ENCODE results near the gene ZDHHC14. TPM values are rescaled to one million over a fixed set of nuclear protein-coding genes. Genes with fewer than 3 reads are reported as not detected.
A peak's percentile ranks its signal among the peaks of the same experiment; 100 is the strongest.

ZDHHC14 gene
- total RNA-seq, 1 donor = 4.3 TPM

GRCh38 chr6:157594292-157594691 lies 213.3 kb downstream of the ZDHHC14 start:
- no peak for TF ChIP-seq CTCF (IDR thresholded peaks at IDR 0.05; ENCODE audit: insufficient read depth, low read depth, low read length)
- no peak overlapping the region for H3K4me3 ChIP-seq (ENCODE audit: low read depth, low read length)
- no peak for DNase-seq (ENCODE audit: low read depth)

- no peak for DNase-seq (ENCODE audit: low read depth)
- no peak overlapping the region for H3K4me3 ChIP-seq (ENCODE audit: low read depth, low read length)
- no peak for TF ChIP-seq CTCF (IDR thresholded peaks at IDR 0.05; ENCODE audit: insufficient read depth, low read depth, low read length)
Measured at GRCh38 chr6:157595768-157596167, 214.8 kb downstream of the ZDHHC14 start.

GRCh38 chr6:157596461-157596860 lies 215.5 kb downstream of the ZDHHC14 start:
- peak; percentile 44 for DNase-seq (ENCODE audit: low read depth)

GRCh38 chr6:157596886-157597285 lies 215.9 kb downstream of the ZDHHC14 start:
- peak; percentile 86 for DNase-seq (ENCODE audit: low read depth)
- H3K4me3 ChIP-seq (ENCODE audit: low read depth, low read length) = peak overlapping the region; percentile 17

More at GRCh38 chr6:157596461-157596860, 215.5 kb downstream of the ZDHHC14 start:
- no peak overlapping the region for H3K4me3 ChIP-seq (ENCODE audit: low read depth, low read length)
- TF ChIP-seq CTCF (IDR thresholded peaks at IDR 0.05; ENCODE audit: insufficient read depth, low read depth, low read length) = no peak

GRCh38 chr6:157597461-157598312 lies 216.7 kb downstream of the ZDHHC14 start:
- peak overlapping the region; percentile 10 for H3K4me3 ChIP-seq (ENCODE audit: low read depth, low read length)
- peak; percentile 85 for DNase-seq (ENCODE audit: low read depth)
- peak; percentile 54 for TF ChIP-seq CTCF (IDR thresholded peaks at IDR 0.05; ENCODE audit: insufficient read depth, low read depth, low read length)

More at GRCh38 chr6:157596886-157597285, 215.9 kb downstream of the ZDHHC14 start:
- no peak for TF ChIP-seq CTCF (IDR thresholded peaks at IDR 0.05; ENCODE audit: insufficient read depth, low read depth, low read length)

GRCh38 chr6:157599191-157599590 lies 218.2 kb downstream of the ZDHHC14 start:
- no peak for TF ChIP-seq CTCF (IDR thresholded peaks at IDR 0.05; ENCODE audit: insufficient read depth, low read depth, low read length)
- no peak overlapping the region for H3K4me3 ChIP-seq (ENCODE audit: low read depth, low read length)
- no peak for DNase-seq (ENCODE audit: low read depth)
